A673 (cell line): ENCODE results near the gene GTF2E1. TPM values are rescaled to one million over a fixed set of nuclear protein-coding genes. Genes with fewer than 3 reads are reported as not detected.

Experiments used
- BruUV-seq: library from RNA; stranded (reverse); fragments of 400-500 nt; replicated peaks from 2 replicates; lab custom pipeline; 2021; lab: Mats Ljungman, UMichigan
- CTCF ChIA-PET: fragments of 300-600 bp; sonication (Branson Sonifier 250); formaldehyde crosslinking; loops from one replicate; lab custom pipeline; 2022; ENCODE audit warnings: antibody characterized with exemption; lab: Charles Lee
- POLR2A ChIA-PET: fragments of 300-600 bp; sonication (Branson Sonifier 250); formaldehyde crosslinking; loops from one replicate; lab custom pipeline; 2022; ENCODE audit warnings: antibody characterized with exemption; ENCODE audit not compliant: low non-redundant PET; lab: Charles Lee
- DNase-seq: peaks from one replicate; pipeline ENCODE4 v3.0.0-alpha.2; 2015; ENCODE audit warnings: low spot score
- H3K27ac ChIP-seq: fragments of 200-600 bp; sonication (generic); 2 replicates; pipeline ENCODE4 v1.5.1; 2016; ENCODE audit warnings: mixed run types, low read depth, mild to moderate bottlenecking, mixed read lengths, antibody characterized with exemption, low read length; ENCODE audit not compliant: poor library complexity, severe bottlenecking
- H3K27me3 ChIP-seq: fragments of 200-600 bp; sonication (generic); replicated peaks from 2 replicates; pipeline ENCODE4 v1.6.1; 2017; ENCODE audit warnings: mixed run types, low read depth, mild to moderate bottlenecking, mixed read lengths, antibody characterized with exemption, low read length; ENCODE audit not compliant: insufficient read depth, poor library complexity
- H3K36me3 ChIP-seq: fragments of 200-600 bp; sonication (generic); 2 replicates; pipeline ENCODE4 v1.6.1; 2016; ENCODE audit warnings: mixed run types, mild to moderate bottlenecking, mixed read lengths, antibody characterized with exemption, low read length; ENCODE audit not compliant: insufficient read depth, poor library complexity, severe bottlenecking
- H3K4me1 ChIP-seq: fragments of 200-600 bp; sonication (generic); 2 replicates; pipeline ENCODE4 v1.6.1; 2017; ENCODE audit warnings: mixed run types, mild to moderate bottlenecking, mixed read lengths, antibody characterized with exemption, low read length; ENCODE audit not compliant: insufficient read depth, poor library complexity, severe bottlenecking
- H3K4me3 ChIP-seq: fragments of 200-600 bp; sonication (generic); 2 replicates; pipeline ENCODE4 v1.5.1; 2016; ENCODE audit warnings: low read depth, mixed run types, mild to moderate bottlenecking, mixed read lengths, low read length; ENCODE audit not compliant: poor library complexity, severe bottlenecking
- H3K9me3 ChIP-seq: fragments of 200-600 bp; sonication (generic); 2 replicates; pipeline ENCODE4 v1.6.1; 2016; ENCODE audit warnings: mixed run types, low read depth, mild to moderate bottlenecking, mixed read lengths, antibody characterized with exemption, low read length; ENCODE audit not compliant: poor library complexity, severe bottlenecking
- EZH2 ChIP-seq: fragments of 200-600 bp; sonication (generic); IDR thresholded peaks from 2 replicates; pipeline ENCODE4 v1.6.1; 2017; ENCODE audit warnings: borderline replicate concordance, low read depth, mild to moderate bottlenecking, mixed read lengths, antibody characterized with exemption, low read length; ENCODE audit not compliant: poor library complexity, severe bottlenecking
- intact Hi-C: fragments of 100-400 bp; cut with micrococcal nuclease; formaldehyde crosslinking; loops from one replicate; pipeline ENCODE4 v1.10.0; 2022; ENCODE audit not compliant: unreplicated experiment
- total RNA-seq: library from RNA; stranded (reverse); gene quantifications from 2 replicates; pipeline ENCODE4 v1.2.3, GENCODE V29; 2021
- TF ChIP-seq, protein P1 (sequence below): fragments of 300-800, 200-600 bp; sonication (generic); conservative IDR thresholded peaks from 2 replicates; pipeline ENCODE4 v1.5.1; 2017; ENCODE audit warnings: low read depth, mild to moderate bottlenecking, antibody characterized with exemption, low read length, moderate library complexity, mixed read lengths

GTF2E1 gene
- total RNA-seq, 1 experiment from 2014 or later, result 21.7 TPM

DNA sequence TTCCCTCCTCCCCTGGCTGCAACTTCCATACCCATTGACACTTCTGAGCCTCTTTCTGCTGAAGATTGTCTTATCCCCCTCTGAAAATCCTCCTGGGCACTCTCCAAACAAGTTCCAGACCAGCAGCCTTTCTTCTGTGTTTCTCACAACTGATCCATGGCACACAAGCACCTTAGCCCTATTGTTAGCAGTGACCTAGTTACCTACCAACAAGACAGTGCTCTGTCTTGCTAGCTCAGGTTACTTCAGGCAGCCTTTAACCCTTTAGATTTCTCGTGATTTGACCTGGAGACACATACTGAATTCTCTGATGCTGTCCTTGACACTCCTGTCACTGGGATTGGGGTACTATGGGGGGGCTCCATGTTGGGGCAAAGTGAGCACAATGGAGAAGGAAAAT is 82.1 kb downstream of the GTF2E1 start:
- TF ChIP-seq, protein P1, sequence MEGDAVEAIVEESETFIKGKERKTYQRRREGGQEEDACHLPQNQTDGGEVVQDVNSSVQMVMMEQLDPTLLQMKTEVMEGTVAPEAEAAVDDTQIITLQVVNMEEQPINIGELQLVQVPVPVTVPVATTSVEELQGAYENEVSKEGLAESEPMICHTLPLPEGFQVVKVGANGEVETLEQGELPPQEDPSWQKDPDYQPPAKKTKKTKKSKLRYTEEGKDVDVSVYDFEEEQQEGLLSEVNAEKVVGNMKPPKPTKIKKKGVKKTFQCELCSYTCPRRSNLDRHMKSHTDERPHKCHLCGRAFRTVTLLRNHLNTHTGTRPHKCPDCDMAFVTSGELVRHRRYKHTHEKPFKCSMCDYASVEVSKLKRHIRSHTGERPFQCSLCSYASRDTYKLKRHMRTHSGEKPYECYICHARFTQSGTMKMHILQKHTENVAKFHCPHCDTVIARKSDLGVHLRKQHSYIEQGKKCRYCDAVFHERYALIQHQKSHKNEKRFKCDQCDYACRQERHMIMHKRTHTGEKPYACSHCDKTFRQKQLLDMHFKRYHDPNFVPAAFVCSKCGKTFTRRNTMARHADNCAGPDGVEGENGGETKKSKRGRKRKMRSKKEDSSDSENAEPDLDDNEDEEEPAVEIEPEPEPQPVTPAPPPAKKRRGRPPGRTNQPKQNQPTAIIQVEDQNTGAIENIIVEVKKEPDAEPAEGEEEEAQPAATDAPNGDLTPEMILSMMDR, result no peak
- TF ChIP-seq EZH2, result no peak
- H3K27ac ChIP-seq, result no peak overlapping the region
- H3K4me1 ChIP-seq, result no peaks in the 10 kb centered on the region
- intact Hi-C loops, result no loop called here
- no peak for DNase-seq
- POLR2A ChIA-PET, result no interaction called here
- no peaks in the 10 kb centered on the region for H3K9me3 ChIP-seq
- BruUV-seq, result no TSS peak
- CTCF ChIA-PET, result no interaction called here
- no peak overlapping the region for H3K4me3 ChIP-seq
- peaks cover 3% of the 10 kb centered on the region for H3K27me3 ChIP-seq
- no peaks in the 10 kb centered on the region for H3K36me3 ChIP-seq

DNA sequence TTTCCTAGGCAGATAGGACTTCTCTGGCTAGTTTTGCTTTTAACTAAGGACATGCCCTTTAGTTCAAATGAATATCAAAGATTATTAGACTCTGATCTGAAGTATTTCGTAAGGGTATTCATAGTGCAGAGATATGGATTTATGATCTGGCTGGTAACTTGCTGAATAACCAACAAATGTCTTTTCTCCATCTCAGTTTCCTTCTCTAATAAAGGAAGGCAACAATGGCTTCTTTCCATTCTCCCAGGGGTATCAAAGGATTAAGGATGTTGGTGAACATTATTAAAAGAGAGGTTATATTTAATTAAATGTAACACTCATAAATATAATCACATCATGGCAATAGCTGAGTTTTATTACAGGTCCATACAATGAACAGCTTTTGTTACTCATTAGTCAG is 86.3 kb downstream of the GTF2E1 start:
- CTCF ChIA-PET, result no interaction called here
- no peak overlapping the region for H3K27ac ChIP-seq

DNA sequence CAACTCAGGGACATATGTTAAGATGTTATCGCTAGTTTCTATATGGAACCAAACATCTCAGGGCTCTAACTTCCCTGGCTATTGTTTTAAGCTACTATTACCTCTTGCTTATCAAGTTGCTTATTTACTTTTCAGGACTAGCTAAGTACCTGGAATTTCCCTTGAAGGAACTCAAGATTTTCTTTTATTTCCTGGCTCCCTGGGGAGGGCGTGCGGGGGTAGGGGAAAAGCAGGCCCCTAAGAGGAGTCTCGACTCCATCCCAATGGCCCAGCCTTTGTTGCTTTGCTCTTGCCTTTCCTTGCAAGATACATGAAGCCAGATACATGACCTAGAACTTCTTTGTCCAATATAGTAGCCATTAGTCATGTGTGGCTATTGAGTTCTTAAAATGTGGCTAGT is 88.5 kb downstream of the GTF2E1 start:
- no peak for DNase-seq
- Histone ChIP-seq H3K36me3 (no peaks in the 10 kb centered on the region), H3K27me3 (no peaks in the 10 kb centered on the region), H3K9me3 (no peaks in the 10 kb centered on the region), H3K27ac (no peak overlapping the region), H3K4me1 (no peaks in the 10 kb centered on the region), H3K4me3 (no peak overlapping the region)
- TF ChIP-seq, protein P1, result no peak
- no peak for TF ChIP-seq EZH2
- ChIA-PET POLR2A (no interaction called here), CTCF (no interaction called here)
- intact Hi-C loops, result no loop called here
- BruUV-seq, result no TSS peak

More for the DNA sequence above, 86.3 kb downstream of the GTF2E1 start:
- Histone ChIP-seq H3K4me3 (no peak overlapping the region), H3K36me3 (no peaks in the 10 kb centered on the region), H3K27me3 (peaks cover 3% of the 10 kb centered on the region), H3K9me3 (no peaks in the 10 kb centered on the region), H3K4me1 (no peaks in the 10 kb centered on the region)
- BruUV-seq, result no TSS peak
- intact Hi-C loops, result no loop called here
- POLR2A ChIA-PET, result no interaction called here
- DNase-seq, result no peak
- no peak for TF ChIP-seq EZH2
- TF ChIP-seq, protein P1, result no peak

Other genes with a start within 250 kb of the GTF2E1 start
- 177 and 200 TPM in 2 replicates for gene NDUFB4, start 146.4 kb upstream of the GTF2E1 start, total RNA-seq
- 0.28 and 0.42 TPM in 2 replicates for gene HGD, start 60.5 kb upstream of the GTF2E1 start, total RNA-seq
- gene RABL3, start 228 bp upstream of the GTF2E1 start, total RNA-seq, result 16.5 and 18.2 TPM in 2 replicates
- gene STXBP5L, start 165.5 kb downstream of the GTF2E1 start, total RNA-seq, result not detected in 2 replicates